GM12875 (cell line): ENCODE results near the gene EGLN2.
A peak's percentile ranks its signal among the peaks of the same experiment; 100 is the strongest.
"Not testable (repeated sequence)": the region's sequence is repeated elsewhere in the genome, so short reads cannot be mapped to it uniquely, and the experiment has no call there.

Source experiments
- H3K4me3 ChIP-seq: one replicate; pipeline ENCODE4 v1.5.1; 2011; ENCODE audit warnings: low read depth, low read length, control low read depth
- TF ChIP-seq, protein P1 (sequence below): IDR thresholded peaks from 2 replicates; pipeline ENCODE4 v1.5.1; 2011; ENCODE audit warnings: low read depth, mild to moderate bottlenecking, control low read depth, inconsistent platforms, low read length, moderate library complexity, borderline replicate concordance; ENCODE audit not compliant: insufficient read depth

EGLN2 gene

DNA sequence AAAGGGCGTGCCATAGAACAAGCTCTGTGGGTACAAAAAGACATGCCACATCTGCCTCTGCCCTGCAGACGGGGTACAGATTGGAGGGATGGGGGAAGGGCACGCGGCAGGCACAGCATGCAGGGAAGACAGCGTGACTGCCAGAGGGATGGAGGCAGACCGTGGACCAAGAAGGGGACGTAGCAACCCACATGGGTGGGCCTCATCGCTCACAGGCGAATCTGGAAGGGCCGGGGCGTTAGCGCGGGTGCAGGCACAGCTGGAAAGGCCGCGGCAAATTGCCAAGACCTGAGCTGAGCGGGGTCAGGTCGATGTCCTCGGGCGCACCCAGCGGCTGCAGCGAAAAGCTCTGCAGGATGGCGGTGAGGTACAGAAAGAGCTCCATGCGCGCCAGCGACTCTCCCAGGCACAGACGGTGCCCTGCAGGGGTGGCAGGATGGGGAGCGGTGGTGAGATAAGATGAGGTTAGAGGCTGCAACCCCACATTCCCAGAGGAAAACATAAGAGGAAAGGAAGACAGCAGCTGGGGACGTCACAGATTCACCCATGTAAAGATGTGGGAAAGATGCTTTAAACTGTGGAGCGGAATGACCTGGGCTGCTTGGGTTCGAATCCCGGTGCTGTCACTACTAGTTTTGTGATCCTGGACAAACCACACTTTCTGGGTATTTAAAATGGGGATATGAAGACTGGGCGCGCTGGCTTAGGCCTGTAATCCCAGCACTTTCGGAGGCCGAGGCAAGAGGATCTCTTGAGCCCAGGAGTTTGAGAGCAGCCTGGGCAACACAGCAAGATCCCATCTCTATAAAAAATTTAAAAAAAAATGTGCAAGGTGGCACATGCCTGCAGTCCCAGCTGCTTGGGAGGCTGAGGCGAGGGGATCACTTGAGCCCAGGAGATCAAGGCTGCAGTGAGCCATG, 19.7 kb downstream of the EGLN2 start:
- H3K4me3 ChIP-seq: not testable (repeated sequence)
- TF ChIP-seq, protein P1, sequence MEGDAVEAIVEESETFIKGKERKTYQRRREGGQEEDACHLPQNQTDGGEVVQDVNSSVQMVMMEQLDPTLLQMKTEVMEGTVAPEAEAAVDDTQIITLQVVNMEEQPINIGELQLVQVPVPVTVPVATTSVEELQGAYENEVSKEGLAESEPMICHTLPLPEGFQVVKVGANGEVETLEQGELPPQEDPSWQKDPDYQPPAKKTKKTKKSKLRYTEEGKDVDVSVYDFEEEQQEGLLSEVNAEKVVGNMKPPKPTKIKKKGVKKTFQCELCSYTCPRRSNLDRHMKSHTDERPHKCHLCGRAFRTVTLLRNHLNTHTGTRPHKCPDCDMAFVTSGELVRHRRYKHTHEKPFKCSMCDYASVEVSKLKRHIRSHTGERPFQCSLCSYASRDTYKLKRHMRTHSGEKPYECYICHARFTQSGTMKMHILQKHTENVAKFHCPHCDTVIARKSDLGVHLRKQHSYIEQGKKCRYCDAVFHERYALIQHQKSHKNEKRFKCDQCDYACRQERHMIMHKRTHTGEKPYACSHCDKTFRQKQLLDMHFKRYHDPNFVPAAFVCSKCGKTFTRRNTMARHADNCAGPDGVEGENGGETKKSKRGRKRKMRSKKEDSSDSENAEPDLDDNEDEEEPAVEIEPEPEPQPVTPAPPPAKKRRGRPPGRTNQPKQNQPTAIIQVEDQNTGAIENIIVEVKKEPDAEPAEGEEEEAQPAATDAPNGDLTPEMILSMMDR: peak; percentile 54

DNA sequence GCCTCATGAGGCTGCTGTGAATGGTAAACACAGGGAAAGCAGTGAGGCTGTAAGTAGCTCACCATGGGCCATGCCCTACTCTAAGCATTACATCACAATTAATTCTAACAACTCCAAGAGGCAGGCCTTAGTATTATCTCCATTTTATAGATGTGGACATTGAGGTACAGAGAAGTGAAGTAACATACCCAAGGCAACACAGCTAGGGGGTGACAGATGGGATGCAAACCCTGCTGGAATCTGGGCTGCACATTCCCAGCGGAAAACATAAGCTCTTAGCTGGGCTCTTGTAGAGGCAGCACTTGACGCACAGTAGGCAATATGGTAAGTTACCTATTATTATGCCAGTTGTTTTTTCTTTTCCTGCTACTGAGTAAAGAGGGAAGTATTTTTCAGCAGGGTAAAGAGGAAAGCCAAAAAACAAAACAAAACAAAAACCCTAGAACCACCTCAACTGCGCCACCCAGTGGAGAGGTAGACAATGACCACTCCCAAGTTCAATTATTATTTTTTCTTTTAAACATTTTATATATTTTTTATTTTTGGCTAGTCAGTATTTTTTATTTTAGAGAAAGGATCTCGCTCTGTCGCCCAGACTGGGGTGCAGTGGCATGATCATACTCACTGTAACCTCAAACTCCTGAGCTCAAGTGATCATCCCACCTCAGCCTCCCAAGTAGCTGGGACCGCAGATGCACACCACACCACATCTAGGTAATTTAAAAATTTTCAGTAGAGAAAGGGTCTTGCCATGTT, 20.7 kb downstream of the EGLN2 start:
- TF ChIP-seq, protein P1: peak; percentile 57
- not testable (repeated sequence) for H3K4me3 ChIP-seq

DNA sequence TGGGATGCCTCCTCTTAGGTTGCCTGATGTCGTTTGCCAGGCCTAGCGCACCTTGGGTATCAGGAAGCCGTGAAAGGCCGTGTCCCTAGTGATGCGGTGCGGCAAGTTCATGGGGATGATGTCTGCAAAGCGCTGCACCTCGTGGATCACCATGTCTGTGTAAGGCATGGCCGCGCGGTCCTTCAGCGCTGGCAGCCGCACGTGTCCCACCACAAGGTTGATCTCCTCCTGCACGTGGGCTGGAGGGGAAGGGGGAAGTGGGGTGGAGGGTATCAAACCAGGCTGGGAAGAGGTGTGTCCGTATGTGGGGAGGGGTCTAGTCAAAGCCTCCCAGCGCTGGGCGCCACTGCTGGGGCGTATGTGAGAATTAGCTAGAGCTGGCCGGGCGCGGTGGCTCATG, 23.2 kb downstream of the EGLN2 start:
- H3K4me3 ChIP-seq: no peak overlapping the region
- TF ChIP-seq, protein P1: no peak

DNA sequence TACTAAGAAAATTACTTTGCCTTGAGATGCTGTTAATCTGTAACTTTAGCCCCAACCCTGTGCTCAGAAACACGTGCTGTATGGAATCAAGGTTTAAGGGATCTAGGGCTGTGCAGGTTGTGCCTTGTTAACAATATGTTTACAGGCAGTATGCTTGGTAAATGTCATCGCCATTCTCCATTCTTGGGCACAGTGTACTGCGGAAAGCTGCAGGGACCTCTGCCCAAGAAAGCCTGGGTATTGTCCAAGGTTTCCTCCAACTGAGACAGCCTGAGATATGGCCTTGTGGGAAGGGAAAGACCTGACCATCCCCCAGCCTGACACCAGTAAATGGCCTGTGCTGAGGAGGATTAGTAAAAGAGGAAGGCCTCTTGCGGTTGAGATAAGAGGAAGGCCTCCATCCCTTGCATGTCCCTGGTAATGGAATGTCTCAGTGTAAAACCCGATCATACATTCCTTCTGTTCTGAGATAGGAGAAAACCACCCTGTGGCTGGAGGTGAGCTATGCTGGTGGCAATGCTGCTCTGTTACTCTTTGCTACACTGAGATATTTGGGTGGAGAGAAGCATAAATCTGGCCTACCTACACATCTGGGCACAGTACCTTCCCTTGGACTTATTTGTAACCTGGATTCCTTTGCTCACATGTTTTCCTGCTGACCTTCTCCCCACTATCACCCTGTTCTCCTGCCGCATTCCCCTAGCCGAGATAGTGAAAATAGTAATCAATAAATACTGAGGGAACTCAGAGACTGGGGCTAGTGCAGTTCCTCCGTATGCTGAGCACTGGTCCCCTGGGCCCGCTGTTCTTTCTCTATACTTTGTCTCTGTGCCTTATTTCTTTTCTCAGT, 23.9 kb downstream of the EGLN2 start:
- not testable (repeated sequence) for H3K4me3 ChIP-seq

DNA sequence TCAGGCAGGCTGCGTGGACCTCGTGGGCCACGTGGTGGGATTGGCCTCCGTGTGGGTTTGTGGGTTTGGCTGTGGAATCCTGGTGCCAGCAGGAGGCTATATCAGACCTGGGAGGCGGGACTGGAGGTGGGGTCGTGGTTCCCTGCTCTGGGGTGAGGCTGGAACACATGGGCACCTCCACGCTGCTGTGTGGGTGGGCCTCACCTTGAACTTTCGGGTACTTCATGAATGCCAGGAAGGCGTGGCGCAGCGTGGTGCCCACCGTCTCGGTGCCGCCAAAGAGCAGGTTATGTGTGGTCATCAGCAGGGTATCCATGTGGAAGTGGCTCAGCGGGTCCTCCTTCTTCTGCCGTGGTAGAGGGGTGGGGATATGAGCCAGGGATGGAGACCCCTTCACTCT, 25.9 kb downstream of the EGLN2 start:
- not testable (repeated sequence) for H3K4me3 ChIP-seq

DNA sequence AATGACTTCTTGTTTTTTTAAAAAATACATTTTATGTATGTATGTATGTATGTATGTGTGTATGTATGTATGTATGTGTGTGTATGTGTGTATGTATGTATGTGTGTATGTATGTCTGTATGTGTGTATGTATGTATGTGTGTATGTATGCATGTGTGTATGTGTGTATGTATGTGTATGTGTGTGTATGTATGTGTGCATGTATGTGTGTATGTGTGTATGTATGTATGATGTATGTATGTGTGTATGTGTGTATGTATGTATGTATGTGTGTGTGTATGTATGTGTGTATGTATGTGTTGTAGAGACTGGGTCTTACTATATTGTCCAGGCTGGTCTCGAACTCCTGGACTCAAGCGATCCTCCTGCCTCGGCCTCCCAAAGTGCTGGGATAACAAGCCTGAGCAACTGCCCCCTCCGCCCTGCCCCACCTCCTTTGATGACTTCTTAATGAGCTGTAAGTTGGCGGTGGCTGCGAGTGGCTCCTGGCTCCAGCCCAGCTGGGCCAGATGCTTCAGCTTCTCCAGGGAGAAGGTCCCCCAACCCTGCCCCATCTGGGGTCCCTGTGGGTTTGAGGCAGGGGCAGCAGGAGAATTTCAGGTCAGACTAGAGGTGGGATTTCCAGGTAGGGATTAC, 26.6 kb downstream of the EGLN2 start:
- not testable (repeated sequence) for H3K4me3 ChIP-seq

DNA sequence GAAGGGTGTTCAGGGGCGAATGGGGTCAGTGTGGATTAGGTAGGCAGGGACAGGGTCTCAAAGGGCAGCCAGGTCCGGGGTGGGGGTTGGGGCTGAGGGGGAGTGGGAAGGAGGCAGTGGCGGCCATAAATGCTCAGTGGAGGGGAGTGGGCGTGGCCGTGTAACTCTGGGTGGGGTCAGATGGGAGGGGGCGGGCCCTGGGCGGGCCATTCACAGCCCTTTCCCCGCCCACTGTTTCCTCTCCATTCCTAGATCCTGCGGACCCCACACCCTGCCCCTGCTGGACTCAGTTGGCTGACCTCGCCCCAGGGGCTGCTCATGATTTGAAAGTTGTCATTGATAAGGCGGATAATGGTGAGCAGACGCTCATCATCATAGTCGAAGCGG, 27.3 kb downstream of the EGLN2 start:
- H3K4me3 ChIP-seq: not testable (repeated sequence)

DNA sequence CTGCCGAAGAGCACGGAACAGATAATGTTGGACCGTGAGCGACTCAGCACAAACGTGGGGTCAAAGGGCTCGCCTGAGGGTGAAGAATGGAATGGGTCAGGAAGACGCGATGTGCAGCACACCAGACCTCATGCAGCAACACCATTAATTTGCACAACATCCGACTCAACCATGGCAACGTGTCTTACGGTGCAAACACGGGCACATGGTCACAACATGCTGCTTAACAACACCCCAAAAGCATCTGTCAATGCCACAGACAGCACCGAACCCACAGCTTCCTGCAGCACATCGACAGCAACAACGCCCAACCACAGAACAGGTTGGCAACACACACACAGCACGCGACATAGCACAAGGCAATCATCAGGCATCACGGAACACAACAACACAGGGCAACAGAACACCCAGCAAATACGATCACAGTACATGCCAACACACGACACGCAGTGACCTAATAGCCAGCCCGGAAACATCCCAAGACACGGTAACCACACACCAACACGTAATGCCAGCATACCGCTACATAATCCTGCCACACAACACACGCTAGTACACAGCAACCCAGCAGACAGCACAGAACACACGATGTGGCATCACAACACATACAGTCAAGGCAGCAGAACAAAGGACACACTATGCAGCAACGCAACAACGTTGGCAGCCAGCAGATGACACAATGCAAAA, 27.9 kb downstream of the EGLN2 start:
- not testable (repeated sequence) for H3K4me3 ChIP-seq
